ENCODE data around the gene CDC42EP5. TPM values are rescaled to one million over a fixed set of nuclear protein-coding genes. Genes with fewer than 3 reads are reported as not detected.

Gene CDC42EP5
- total and polyA plus RNA-seq, 2 donors (not counting 1 experiment from before 2014, with no cell fraction given), result not detected

DNA sequence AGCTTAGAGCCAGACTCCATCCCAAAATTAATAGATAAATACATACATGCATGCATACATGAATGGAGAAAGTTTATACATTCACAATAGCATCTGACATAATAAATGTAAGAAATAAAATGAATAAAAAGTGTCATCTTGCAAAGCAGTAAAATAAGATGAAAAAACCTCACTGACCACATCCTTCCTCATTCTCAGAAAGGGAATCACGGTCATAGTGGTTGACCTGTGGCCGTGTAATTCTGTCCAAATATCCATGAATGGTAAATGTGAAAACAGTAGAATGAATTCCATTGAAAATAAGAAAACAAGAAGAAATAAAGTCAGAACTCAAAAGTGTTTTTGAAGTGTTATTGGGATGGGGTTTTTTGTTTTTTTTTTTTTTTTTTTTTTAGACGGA lies 9.8 kb upstream of the CDC42EP5 start:
- peaks cover 40% of the 10 kb centered on the region for H3K27me3 Mint-ChIP-seq
- no peak overlapping the region for H3K4me3 ChIP-seq (ENCODE audit: control extremely low read depth in 1 of 5, extremely low read depth in 1 of 5, insufficient read depth in 1 of 5, low read depth in 2 of 5, low read length in 4 of 5)
- peak; percentile 42 for DNase-seq
- no peak overlapping the region for H2AFZ ChIP-seq (ENCODE audit: insufficient read depth, low read depth, low read length, poor library complexity, severe bottlenecking)
- H3K4me1 ChIP-seq (ENCODE audit: control insufficient read depth in 2 of 2, insufficient read depth in 2 of 2, low read length in 2 of 2), result peaks cover 15 to 24% of the 10 kb centered on the region in 2 donors
- H3K27ac Mint-ChIP-seq, result no peak overlapping the region
- ChIA-PET CTCF (interaction anchor here (0.6 to 7.2 kb wide), 5 partner anchors 16 to 219 kb away, joined by 3 to 246 read pairs (median 4); no protein-coding TSS in a partner anchor), POLR2A (no interaction called here)
- H3K9me3 ChIP-seq (ENCODE audit: control extremely low read depth in 1 of 3, control insufficient read depth in 2 of 3, insufficient read depth in 1 of 3, low read length in 2 of 3), result no peaks in the 10 kb centered on the region
- peak overlapping the region; percentile 38 for H3K4me2 ChIP-seq (replicated peaks; ENCODE audit: low read depth, low read length, poor library complexity, severe bottlenecking)
- no peaks in the 10 kb centered on the region for H3K9me3 Mint-ChIP-seq (ENCODE audit: insufficient read depth)
- peak overlapping the region; percentile 34 for H3K4me3 Mint-ChIP-seq
- no peaks in the 10 kb centered on the region for H3K36me3 ChIP-seq (replicated peaks in 1 of 2; ENCODE audit: control extremely low read depth in 1 of 2, control insufficient read depth in 1 of 2, extremely low read depth in 1 of 2, insufficient read depth in 2 of 2, low read length in 1 of 2)
- no peak for ATAC-seq (ENCODE audit: low read depth)
- H4K20me1 ChIP-seq (ENCODE audit: control insufficient read depth, insufficient read depth, low read length, poor library complexity, severe bottlenecking), result no peaks in the 10 kb centered on the region
- no CpG with 5 or more reads among the region's 3 CpGs for WGBS (ENCODE audit: insufficient coverage)
- no peak overlapping the region for H3K9ac ChIP-seq (ENCODE audit: low read length)
- H3K27me3 ChIP-seq (replicated peaks in 1 of 4; ENCODE audit: control extremely low read depth in 1 of 4, control insufficient read depth in 3 of 4, insufficient read depth in 4 of 4, low read length in 3 of 4), result peaks cover 0 to 21% (median 9%) of the 10 kb centered on the region in 4 experiments
- TF ChIP-seq EZH2 (IDR thresholded peaks at IDR 0.05; ENCODE audit: borderline replicate concordance, insufficient read depth, low read depth, low read length, poor library complexity, severe bottlenecking), result no peak
- TF ChIP-seq, protein P1, sequence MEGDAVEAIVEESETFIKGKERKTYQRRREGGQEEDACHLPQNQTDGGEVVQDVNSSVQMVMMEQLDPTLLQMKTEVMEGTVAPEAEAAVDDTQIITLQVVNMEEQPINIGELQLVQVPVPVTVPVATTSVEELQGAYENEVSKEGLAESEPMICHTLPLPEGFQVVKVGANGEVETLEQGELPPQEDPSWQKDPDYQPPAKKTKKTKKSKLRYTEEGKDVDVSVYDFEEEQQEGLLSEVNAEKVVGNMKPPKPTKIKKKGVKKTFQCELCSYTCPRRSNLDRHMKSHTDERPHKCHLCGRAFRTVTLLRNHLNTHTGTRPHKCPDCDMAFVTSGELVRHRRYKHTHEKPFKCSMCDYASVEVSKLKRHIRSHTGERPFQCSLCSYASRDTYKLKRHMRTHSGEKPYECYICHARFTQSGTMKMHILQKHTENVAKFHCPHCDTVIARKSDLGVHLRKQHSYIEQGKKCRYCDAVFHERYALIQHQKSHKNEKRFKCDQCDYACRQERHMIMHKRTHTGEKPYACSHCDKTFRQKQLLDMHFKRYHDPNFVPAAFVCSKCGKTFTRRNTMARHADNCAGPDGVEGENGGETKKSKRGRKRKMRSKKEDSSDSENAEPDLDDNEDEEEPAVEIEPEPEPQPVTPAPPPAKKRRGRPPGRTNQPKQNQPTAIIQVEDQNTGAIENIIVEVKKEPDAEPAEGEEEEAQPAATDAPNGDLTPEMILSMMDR (IDR thresholded peaks at IDR 0.05), result no peak
- intact Hi-C loops (cut with micrococcal nuclease), result loop anchor here (10.0 kb wide), 1 partner anchor 432 kb away; no protein-coding TSS in a partner anchor
- H3K79me2 ChIP-seq (ENCODE audit: control insufficient read depth, insufficient read depth, low read length), result no peaks in the 10 kb centered on the region
- H3K4me1 Mint-ChIP-seq, result peaks cover 20% of the 10 kb centered on the region
- no peak overlapping the region for H3K27ac ChIP-seq (ENCODE audit: low read length in 2 of 2)

DNA sequence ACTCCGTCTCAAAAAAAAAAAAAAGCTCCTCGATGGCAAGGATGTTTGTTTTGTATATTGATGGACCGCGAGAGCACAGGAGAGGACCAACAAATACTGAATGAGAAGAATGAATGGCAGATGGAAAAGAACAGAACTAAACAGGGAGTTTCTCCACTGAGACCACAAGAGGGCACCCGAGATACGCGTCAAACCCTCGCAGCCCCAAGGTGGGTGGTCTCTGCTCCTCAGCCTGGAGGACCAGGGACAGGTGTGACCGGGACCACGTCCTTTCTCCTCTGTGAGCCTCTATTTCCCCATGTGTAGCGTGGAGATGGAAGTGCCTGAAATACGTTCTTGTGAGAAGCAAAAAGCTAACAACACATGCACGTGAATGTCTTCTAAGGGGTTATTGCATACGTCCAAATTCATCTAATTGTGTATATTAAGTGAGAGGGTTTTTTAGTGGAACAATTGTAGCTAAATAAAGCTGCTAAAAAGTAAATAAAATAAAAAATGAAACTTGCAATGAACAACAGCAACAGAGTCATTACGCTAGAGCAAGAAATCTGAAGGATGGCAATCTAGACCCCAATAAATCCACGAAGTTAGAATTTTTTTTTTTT lies 8.3 kb upstream of the CDC42EP5 start:
- Histone ChIP-seq H3K36me3 (replicated peaks in 1 of 2; ENCODE audit: control extremely low read depth in 1 of 2, control insufficient read depth in 1 of 2, extremely low read depth in 1 of 2, insufficient read depth in 2 of 2, low read length in 1 of 2) (no peaks in the 10 kb centered on the region), H3K27me3 (replicated peaks in 1 of 4; ENCODE audit: control extremely low read depth in 1 of 4, control insufficient read depth in 3 of 4, insufficient read depth in 4 of 4, low read length in 3 of 4) (peaks cover 0 to 21% (median 9%) of the 10 kb centered on the region in 4 experiments), H3K9ac (ENCODE audit: low read length) (no peak overlapping the region), H3K79me2 (ENCODE audit: control insufficient read depth, insufficient read depth, low read length) (no peaks in the 10 kb centered on the region), H3K9me3 (ENCODE audit: control extremely low read depth in 1 of 3, control insufficient read depth in 2 of 3, insufficient read depth in 1 of 3, low read length in 2 of 3) (no peaks in the 10 kb centered on the region), H3K4me1 (ENCODE audit: control insufficient read depth in 2 of 2, insufficient read depth in 2 of 2, low read length in 2 of 2) (peaks cover 15 to 24% of the 10 kb centered on the region in 2 donors), H4K20me1 (ENCODE audit: control insufficient read depth, insufficient read depth, low read length, poor library complexity, severe bottlenecking) (no peaks in the 10 kb centered on the region), H3K4me2 (replicated peaks; ENCODE audit: low read depth, low read length, poor library complexity, severe bottlenecking) (no peak overlapping the region), H3K4me3 (ENCODE audit: control extremely low read depth in 1 of 5, extremely low read depth in 1 of 5, insufficient read depth in 1 of 5, low read depth in 2 of 5, low read length in 4 of 5) (no peak overlapping the region), H3K27ac (ENCODE audit: low read length in 2 of 2) (no peak overlapping the region), H2AFZ (ENCODE audit: insufficient read depth, low read depth, low read length, poor library complexity, severe bottlenecking) (no peak overlapping the region)
- peak overlapping the region; percentile 38 for H3K27ac Mint-ChIP-seq
- no peaks in the 10 kb centered on the region for H3K9me3 Mint-ChIP-seq (ENCODE audit: insufficient read depth)
- peak; percentile 80 for DNase-seq
- H3K27me3 Mint-ChIP-seq, result peaks cover 45% of the 10 kb centered on the region
- H3K4me3 Mint-ChIP-seq, result peak overlapping the region; percentile 42
- peak; percentile 62 for ATAC-seq (ENCODE audit: low read depth)
- POLR2A ChIA-PET, result no interaction called here
- intact Hi-C loops (cut with micrococcal nuclease), result loop anchor here (1.0 to 10.0 kb wide), 2 partner anchors 195 to 433 kb away; no protein-coding TSS in a partner anchor
- H3K4me1 Mint-ChIP-seq, result peaks cover 20% of the 10 kb centered on the region
- CTCF ChIA-PET, result interaction anchor here (0.7 to 7.2 kb wide), 26 partner anchors 8 to 700 kb away, joined by 3 to 246 read pairs (median 5); partner anchors contain the start of genes LENG8, LILRB4 and MBOAT7
- 20% methylated on average over 10 of the region's 16 CpGs for WGBS (ENCODE audit: insufficient coverage)
- TF ChIP-seq EZH2 (IDR thresholded peaks at IDR 0.05; ENCODE audit: borderline replicate concordance, insufficient read depth, low read depth, low read length, poor library complexity, severe bottlenecking), result no peak
- TF ChIP-seq, protein P1 (IDR thresholded peaks at IDR 0.05), result peak; percentile 84

Data from B cell (primary cell).